HEK293T (cell line): ENCODE data around the gene IL12RB2.

ENCODE experiments used
- CTCF ChIA-PET: fragments of 350-600 bp; formaldehyde crosslinking; extraction: SDS; loops from one replicate; lab custom pipeline; 2021; ENCODE audit warnings: antibody characterized with exemption, inconsistent platforms; lab: Yijun Ruan, JAX
- POLR2A ChIA-PET: fragments of 350-600 bp; formaldehyde crosslinking; extraction: SDS; loops from one replicate; lab custom pipeline; 2020; ENCODE audit warnings: antibody characterized with exemption, inconsistent platforms; lab: Yijun Ruan, JAX
- DNase-seq: peaks from one replicate; pipeline ENCODE4 v3.0.0; 2012; ENCODE audit warnings: mixed read lengths; ENCODE audit errors: extremely low spot score
- ARNT ChIP-seq: fragments of 450-650 bp; IDR thresholded peaks from 2 replicates; pipeline ENCODE4 v1.6.1; 2017; ENCODE audit warnings: mild to moderate bottlenecking
- BHLHE40 ChIP-seq: fragments of 450-650 bp; IDR thresholded peaks from 2 replicates; pipeline ENCODE4 v1.6.1; 2016; ENCODE audit warnings: mild to moderate bottlenecking, moderate library complexity, borderline replicate concordance
- CTBP1 ChIP-seq: fragments of 450-650 bp; IDR thresholded peaks from 2 replicates; pipeline ENCODE4 v1.6.1; 2016; ENCODE audit warnings: borderline replicate concordance
- ELF4 ChIP-seq: fragments of 450-650 bp; IDR thresholded peaks from 2 replicates; pipeline ENCODE4 v1.6.1; 2017; ENCODE audit warnings: antibody characterized with exemption
- FOXA1 ChIP-seq: fragments of 450-650 bp; IDR thresholded peaks from 2 replicates; pipeline ENCODE4 v1.6.1; 2016; ENCODE audit warnings: mild to moderate bottlenecking
- FOXK2 ChIP-seq: fragments of 450-650 bp; IDR thresholded peaks from 2 replicates; pipeline ENCODE4 v1.6.1; 2016; ENCODE audit warnings: mild to moderate bottlenecking
- FOXM1 ChIP-seq: fragments of 450-650 bp; IDR thresholded peaks from 2 replicates; pipeline ENCODE4 v1.6.1; 2017; ENCODE audit warnings: mild to moderate bottlenecking, borderline replicate concordance
- HDGF ChIP-seq: fragments of 450-650 bp; IDR thresholded peaks from 2 replicates; pipeline ENCODE4 v1.6.1; 2017; ENCODE audit warnings: antibody characterized with exemption, borderline replicate concordance
- L3MBTL2 ChIP-seq: fragments of 450-650 bp; conservative IDR thresholded peaks from 2 replicates; pipeline ENCODE4 v1.6.1; 2016; ENCODE audit warnings: mild to moderate bottlenecking
- LEF1 ChIP-seq: fragments of 450-650 bp; IDR thresholded peaks from 2 replicates; pipeline ENCODE4 v1.6.1; 2017; ENCODE audit warnings: mild to moderate bottlenecking, borderline replicate concordance
- NFRKB ChIP-seq: fragments of 450-650 bp; IDR thresholded peaks from 2 replicates; pipeline ENCODE4 v1.6.1; 2016; ENCODE audit warnings: mild to moderate bottlenecking, moderate library complexity
- SP1 ChIP-seq: fragments of 450-650 bp; IDR thresholded peaks from 2 replicates; pipeline ENCODE4 v1.6.1; 2017
- SUZ12 ChIP-seq: fragments of 450-650 bp; IDR thresholded peaks from 2 replicates; pipeline ENCODE4 v1.6.1; 2016; ENCODE audit warnings: mild to moderate bottlenecking
- TARDBP ChIP-seq: fragments of 450-650 bp; IDR thresholded peaks from 2 replicates; pipeline ENCODE4 v1.6.1; 2016
- ZNF384 ChIP-seq: fragments of 450-650 bp; IDR thresholded peaks from 2 replicates; pipeline ENCODE4 v1.6.1; 2016
- TF ChIP-seq, protein P1 (sequence below): fragments of 450-650 bp; IDR thresholded peaks from 2 replicates; pipeline ENCODE4 v1.6.1; 2016

IL12RB2 gene

GRCh38 chr1:67274623-67275325, 32.9 kb upstream of the IL12RB2 start:
- CTCF ChIA-PET = no interaction called here
- POLR2A ChIA-PET = no interaction called here
- DNase-seq = no peak

DNA sequence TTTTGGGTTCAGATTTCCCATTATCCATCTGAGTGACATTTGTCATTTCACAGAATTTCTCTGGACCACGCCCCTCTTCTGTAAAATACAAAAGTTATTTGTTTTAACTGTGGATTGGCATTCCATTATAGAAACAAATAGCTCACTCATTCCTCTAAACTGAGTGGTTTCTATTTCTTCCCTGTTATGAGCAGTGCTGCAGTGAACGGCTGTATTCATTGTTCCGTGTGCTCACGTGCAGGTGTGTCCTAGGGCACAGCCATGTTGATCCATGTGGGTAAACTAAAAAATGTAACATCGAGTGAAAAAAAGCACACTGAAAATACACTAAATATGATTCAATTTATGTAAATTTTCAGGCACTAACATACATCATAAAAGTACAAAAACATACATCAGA, 27.0 kb upstream of the IL12RB2 start:
- ChIA-PET POLR2A (no interaction called here), CTCF (no interaction called here)
- no peak for DNase-seq
- no peak for TF ChIP-seq NFRKB
- no peak for TF ChIP-seq TARDBP
- TF ChIP-seq ZNF384 = no peak
- no peak for TF ChIP-seq L3MBTL2
- TF ChIP-seq FOXK2 = no peak
- no peak for TF ChIP-seq FOXA1
- no peak for TF ChIP-seq SUZ12
- TF ChIP-seq HDGF = no peak
- TF ChIP-seq, protein P1, sequence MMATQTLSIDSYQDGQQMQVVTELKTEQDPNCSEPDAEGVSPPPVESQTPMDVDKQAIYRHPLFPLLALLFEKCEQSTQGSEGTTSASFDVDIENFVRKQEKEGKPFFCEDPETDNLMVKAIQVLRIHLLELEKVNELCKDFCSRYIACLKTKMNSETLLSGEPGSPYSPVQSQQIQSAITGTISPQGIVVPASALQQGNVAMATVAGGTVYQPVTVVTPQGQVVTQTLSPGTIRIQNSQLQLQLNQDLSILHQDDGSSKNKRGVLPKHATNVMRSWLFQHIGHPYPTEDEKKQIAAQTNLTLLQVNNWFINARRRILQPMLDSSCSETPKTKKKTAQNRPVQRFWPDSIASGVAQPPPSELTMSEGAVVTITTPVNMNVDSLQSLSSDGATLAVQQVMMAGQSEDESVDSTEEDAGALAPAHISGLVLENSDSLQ = no peak
- TF ChIP-seq LEF1 = no peak
- TF ChIP-seq ARNT = no peak

More at GRCh38 chr1:67274623-67275325, 32.9 kb upstream of the IL12RB2 start:
- TF ChIP-seq SP1 (no peak), FOXK2 (no peak), BHLHE40 (no peak), NFRKB (no peak), CTBP1 (no peak), L3MBTL2 (no peak), FOXA1 (no peak), TARDBP (no peak), ELF4 (no peak), HDGF (no peak), FOXM1 (no peak), LEF1 (no peak), ZNF384 (no peak), ARNT (no peak), SUZ12 (no peak)
- TF ChIP-seq, protein P1 = no peak

GRCh38 chr1:67281244-67281643, 26.4 kb upstream of the IL12RB2 start:
- ChIA-PET CTCF (interaction anchor here (0.6 kb wide), 2 partner anchors 606 to 672 kb away, joined by 3 to 4 read pairs; no protein-coding TSS in a partner anchor), POLR2A (no interaction called here)
- no peak for DNase-seq
- TF ChIP-seq ELF4 = no peak
- no peak for TF ChIP-seq FOXK2
- TF ChIP-seq L3MBTL2 = no peak
- TF ChIP-seq SUZ12 = no peak
- TF ChIP-seq TARDBP = no peak
- TF ChIP-seq NFRKB = no peak
- TF ChIP-seq FOXM1 = no peak
- no peak for TF ChIP-seq FOXA1
- no peak for TF ChIP-seq CTBP1
- TF ChIP-seq BHLHE40 = no peak
- TF ChIP-seq, protein P1 = no peak
- no peak for TF ChIP-seq ZNF384
- no peak for TF ChIP-seq HDGF
- no peak for TF ChIP-seq ARNT
- no peak for TF ChIP-seq LEF1
- no peak for TF ChIP-seq SP1

GRCh38 chr1:67285780-67286488, 21.7 kb upstream of the IL12RB2 start:
- CTCF ChIA-PET = no interaction called here
- POLR2A ChIA-PET = no interaction called here
- DNase-seq = no peak
- TF ChIP-seq L3MBTL2 (no peak), ZNF384 (no peak), CTBP1 (no peak), SUZ12 (no peak), BHLHE40 (no peak), FOXM1 (no peak), LEF1 (no peak), HDGF (no peak), ARNT (no peak)

GRCh38 chr1:67290236-67290635, 17.4 kb upstream of the IL12RB2 start:
- no peak for DNase-seq
- no peak for TF ChIP-seq NFRKB
- no peak for TF ChIP-seq ARNT
- no peak for TF ChIP-seq FOXA1
- TF ChIP-seq ZNF384 = no peak
- no peak for TF ChIP-seq L3MBTL2
- TF ChIP-seq TARDBP = no peak
- TF ChIP-seq FOXK2 = no peak
- no peak for TF ChIP-seq HDGF
- TF ChIP-seq BHLHE40 = no peak
- TF ChIP-seq, protein P1 = no peak
- TF ChIP-seq CTBP1 = no peak
- TF ChIP-seq LEF1 = no peak
- ChIA-PET CTCF (no interaction called here), POLR2A (no interaction called here)
